Measurements from ENCODE around the gene NOTCH1.

The NOTCH1 gene

GRCh38 chr9:136532799-136533774 is 12.8 kb downstream of the NOTCH1 start:
- peaks cover 27% of the 10 kb centered on the region for H3K4me1 Mint-ChIP-seq
- H3K4me3 Mint-ChIP-seq: no peak overlapping the region
- H3K27ac Mint-ChIP-seq: no peak overlapping the region
- TF ChIP-seq, protein P1, sequence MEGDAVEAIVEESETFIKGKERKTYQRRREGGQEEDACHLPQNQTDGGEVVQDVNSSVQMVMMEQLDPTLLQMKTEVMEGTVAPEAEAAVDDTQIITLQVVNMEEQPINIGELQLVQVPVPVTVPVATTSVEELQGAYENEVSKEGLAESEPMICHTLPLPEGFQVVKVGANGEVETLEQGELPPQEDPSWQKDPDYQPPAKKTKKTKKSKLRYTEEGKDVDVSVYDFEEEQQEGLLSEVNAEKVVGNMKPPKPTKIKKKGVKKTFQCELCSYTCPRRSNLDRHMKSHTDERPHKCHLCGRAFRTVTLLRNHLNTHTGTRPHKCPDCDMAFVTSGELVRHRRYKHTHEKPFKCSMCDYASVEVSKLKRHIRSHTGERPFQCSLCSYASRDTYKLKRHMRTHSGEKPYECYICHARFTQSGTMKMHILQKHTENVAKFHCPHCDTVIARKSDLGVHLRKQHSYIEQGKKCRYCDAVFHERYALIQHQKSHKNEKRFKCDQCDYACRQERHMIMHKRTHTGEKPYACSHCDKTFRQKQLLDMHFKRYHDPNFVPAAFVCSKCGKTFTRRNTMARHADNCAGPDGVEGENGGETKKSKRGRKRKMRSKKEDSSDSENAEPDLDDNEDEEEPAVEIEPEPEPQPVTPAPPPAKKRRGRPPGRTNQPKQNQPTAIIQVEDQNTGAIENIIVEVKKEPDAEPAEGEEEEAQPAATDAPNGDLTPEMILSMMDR (IDR thresholded peaks at IDR 0.05; ENCODE audit: unreplicated experiment in 3 of 3): no peak
- peaks cover 4% of the 10 kb centered on the region for H3K36me3 Mint-ChIP-seq (ENCODE audit: low read depth)
- no peaks in the 10 kb centered on the region for H3K27me3 Mint-ChIP-seq (ENCODE audit: low read depth)
- no peaks in the 10 kb centered on the region for H3K9me3 Mint-ChIP-seq

- peaks cover 2% of the 10 kb centered on the region for H3K36me3 Mint-ChIP-seq (ENCODE audit: low read depth)
- TF ChIP-seq, protein P1 (IDR thresholded peaks at IDR 0.05; ENCODE audit: unreplicated experiment in 3 of 3): no peak
- H3K4me1 Mint-ChIP-seq: peaks cover 32% of the 10 kb centered on the region
- H3K4me3 Mint-ChIP-seq: peak overlapping the region; percentile 12 to 34 (median 32)
- H3K27me3 Mint-ChIP-seq (ENCODE audit: low read depth): no peaks in the 10 kb centered on the region
- no peaks in the 10 kb centered on the region for H3K9me3 Mint-ChIP-seq
- peak overlapping the region in 1 of 3 experiments; percentile 67 for H3K27ac Mint-ChIP-seq
Observed at GRCh38 chr9:136531904-136532798, 13.7 kb downstream of the NOTCH1 start.

DNA sequence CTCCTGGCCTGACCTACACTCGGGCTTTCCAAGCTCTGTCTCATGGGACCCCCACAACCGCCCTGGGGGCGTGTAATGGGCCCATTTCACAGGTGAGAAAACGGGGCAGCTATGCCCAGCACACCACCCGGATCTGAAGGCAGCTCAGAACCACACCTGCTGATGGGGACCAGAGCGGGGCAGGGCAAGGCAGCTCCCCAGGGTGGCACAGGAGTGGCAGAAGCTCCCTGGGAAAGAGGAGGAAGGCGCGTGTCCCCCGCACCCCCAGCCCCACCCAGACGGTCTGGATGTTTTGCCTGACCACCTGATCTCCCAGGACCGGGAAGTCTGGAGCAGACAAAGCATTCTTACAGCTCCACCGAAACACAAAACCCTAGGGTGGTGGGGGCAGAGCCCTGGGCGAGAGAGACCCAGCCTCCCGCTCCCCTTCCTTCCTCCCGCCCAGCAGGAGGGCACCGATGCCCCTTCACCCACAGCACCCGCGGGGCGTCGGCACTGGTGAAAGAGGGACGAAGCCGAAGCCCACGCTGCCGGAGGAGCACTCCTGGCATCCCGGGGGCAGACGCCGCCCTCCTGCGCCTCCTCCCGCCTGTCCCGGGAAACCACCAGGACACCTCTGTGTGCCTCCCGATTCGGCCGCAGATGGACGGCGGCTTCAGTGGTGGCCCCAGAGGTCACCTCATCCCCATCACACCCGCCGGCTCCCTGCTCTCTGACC is 14.5 kb downstream of the NOTCH1 start:
- Mint-ChIP-seq H3K9me3 (no peaks in the 10 kb centered on the region), H3K4me3 (peak overlapping the region in 1 of 3 experiments; percentile 23), H3K36me3 (ENCODE audit: low read depth) (no peaks in the 10 kb centered on the region), H3K4me1 (peaks cover 35% of the 10 kb centered on the region), H3K27me3 (ENCODE audit: low read depth) (no peaks in the 10 kb centered on the region), H3K27ac (no peak overlapping the region)
- TF ChIP-seq, protein P1 (IDR thresholded peaks at IDR 0.05; ENCODE audit: unreplicated experiment in 3 of 3): no peak

DNA sequence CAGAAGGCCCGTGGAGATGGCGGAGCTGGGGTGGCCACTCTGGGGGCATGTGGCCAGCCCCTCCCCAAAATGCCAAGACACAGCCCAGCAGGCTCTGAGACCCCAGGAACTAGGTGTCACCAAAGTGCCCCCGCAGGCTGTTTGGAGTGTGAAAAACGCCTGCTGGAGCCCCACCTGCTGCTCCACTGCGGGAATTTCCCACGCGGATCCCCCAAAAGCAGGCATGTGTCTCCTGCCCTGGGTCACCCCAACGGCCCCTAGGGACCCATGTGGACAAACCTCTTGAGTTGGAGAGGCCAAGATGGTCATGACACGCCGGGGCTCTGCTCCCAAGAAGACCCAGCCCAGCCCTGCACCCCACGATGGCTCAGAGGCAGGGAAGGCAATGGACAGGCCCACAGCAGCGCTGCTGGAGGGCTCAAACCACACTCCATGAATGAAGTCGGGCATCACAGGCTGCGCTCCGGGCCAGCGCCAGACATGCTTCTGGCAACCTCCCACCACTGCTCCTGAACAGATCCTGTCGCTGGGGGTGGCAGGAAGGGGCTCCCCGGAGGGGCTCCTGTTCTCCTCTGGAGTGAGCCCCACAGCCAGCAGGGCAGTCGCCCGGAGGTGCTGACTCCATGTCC is 15.3 kb downstream of the NOTCH1 start:
- Mint-ChIP-seq H3K27me3 (ENCODE audit: low read depth) (no peaks in the 10 kb centered on the region), H3K36me3 (ENCODE audit: low read depth) (no peaks in the 10 kb centered on the region), H3K4me1 (peaks cover 43% of the 10 kb centered on the region), H3K27ac (peak overlapping the region in 1 of 3 experiments; percentile 66), H3K4me3 (no peak overlapping the region), H3K9me3 (no peaks in the 10 kb centered on the region)
- TF ChIP-seq, protein P1 (IDR thresholded peaks at IDR 0.05; ENCODE audit: unreplicated experiment in 3 of 3): no peak

All from nephron (organoid).